Mammary epithelial cell (primary cell): ENCODE results near the gene STUB1.

Experiments
- CTCF ChIP-seq, 2 donors: IDR thresholded peaks in 1 of 2; conservative IDR thresholded peaks in 1 of 2; 2 replicates each; pipeline ENCODE4 v1.5.1; 2011 to 2012; ENCODE audit warnings: inconsistent platforms in 2 of 2, low read length in 2 of 2, mild to moderate bottlenecking in 2 of 2, control low read depth in 1 of 2, low read depth in 1 of 2; ENCODE audit not compliant: insufficient read depth in 1 of 2; ENCODE audit errors: extremely low read depth in 1 of 2
- EZH2 ChIP-seq: IDR thresholded peaks from 2 replicates; pipeline ENCODE4 v1.6.1; 2012; ENCODE audit warnings: low read length, inconsistent platforms, borderline replicate concordance

- no peak for TF ChIP-seq CTCF (conservative IDR thresholded peaks at IDR 0.05 in 1 of 2, IDR thresholded peaks at IDR 0.05 in 1 of 2; ENCODE audit: extremely low read depth in 1 of 2, insufficient read depth in 1 of 2, low read depth in 1 of 2, low read length in 2 of 2)
- TF ChIP-seq EZH2, result no peak
Observed at GRCh38 chr16:730666-731509, 50.7 kb downstream of the STUB1 start.
